CD4-positive, alpha-beta memory T cell (primary cell): ENCODE measurements around the gene NR2C2. TPM values are rescaled to one million over a fixed set of nuclear protein-coding genes. Genes with fewer than 3 reads are reported as not detected.

Source experiments
- CTCF ChIA-PET: fragments of 350-600 bp; sonication (Branson Sonifier 250); formaldehyde crosslinking; loops from one replicate; lab custom pipeline; 2021; ENCODE audit warnings: inconsistent platforms; ENCODE audit not compliant: partially characterized antibody; lab: Charles Lee
- POLR2A ChIA-PET: fragments of 350-600 bp; sonication (Branson Sonifier 250); formaldehyde crosslinking; loops from one replicate; lab custom pipeline; 2021; ENCODE audit not compliant: partially characterized antibody; lab: Charles Lee
- DNase-seq, 5 donors: peaks; one replicate each; pipeline versions ENCODE4 v3.0.0 to v3.0.0-alpha.2; 2020 to 2022; ENCODE audit warnings: mixed read lengths in 1 of 5
- H3K27ac ChIP-seq: one replicate; pipeline ENCODE4 v1.7.0; 2013; ENCODE audit warnings: low read depth, low read length
- H3K27me3 ChIP-seq: 2 replicates; pipeline ENCODE4 v1.7.0; 2013; ENCODE audit warnings: mild to moderate bottlenecking, low read length, moderate library complexity; ENCODE audit not compliant: insufficient read depth
- H3K36me3 ChIP-seq: 2 replicates; pipeline ENCODE4 v1.7.0; 2013; ENCODE audit warnings: mild to moderate bottlenecking, low read length, moderate library complexity; ENCODE audit not compliant: insufficient read depth
- H3K4me1 ChIP-seq: 2 replicates; pipeline ENCODE4 v1.7.0; 2013; ENCODE audit warnings: mild to moderate bottlenecking, low read length, moderate library complexity; ENCODE audit not compliant: insufficient read depth
- H3K4me3 ChIP-seq, 2 donors: one replicate each; pipeline ENCODE4 v1.7.0; 2013; ENCODE audit warnings: low read length in 2 of 2, mild to moderate bottlenecking in 1 of 2
- H3K9me3 ChIP-seq, 2 donors: one replicate each; pipeline ENCODE4 v1.7.0; 2013; ENCODE audit warnings: low read length in 2 of 2, control low read depth in 1 of 2; ENCODE audit not compliant: control insufficient read depth in 1 of 2
- H3K27ac Mint-ChIP-seq, 7 donors: one replicate each; pipeline ENCODE4 v1.8.0; 2020 to 2021; ENCODE audit warnings: mixed read lengths in 7 of 7, mild to moderate bottlenecking in 6 of 7, inconsistent platforms in 3 of 7, moderate library complexity in 3 of 7
- H3K27me3 Mint-ChIP-seq, 2 donors: one replicate each; pipeline ENCODE4 v1.8.0; 2020 to 2021; ENCODE audit warnings: mixed read lengths in 2 of 2
- H3K36me3 Mint-ChIP-seq, 2 donors: one replicate each; pipeline ENCODE4 v1.8.0; 2020 to 2021; ENCODE audit warnings: mixed read lengths in 2 of 2, inconsistent platforms in 1 of 2, mild to moderate bottlenecking in 1 of 2
- H3K4me1 Mint-ChIP-seq, 4 donors: one replicate each; pipeline ENCODE4 v1.8.0; 2020 to 2021; ENCODE audit warnings: mixed read lengths in 4 of 4, mild to moderate bottlenecking in 1 of 4
- H3K4me3 Mint-ChIP-seq, 8 donors: one replicate each; pipeline ENCODE4 v1.8.0; 2020 to 2021; ENCODE audit warnings: mixed read lengths in 8 of 8, mild to moderate bottlenecking in 7 of 8, moderate library complexity in 6 of 8, inconsistent platforms in 3 of 8
- H3K9me3 Mint-ChIP-seq, 8 donors: one replicate each; pipeline ENCODE4 v1.8.0; 2020 to 2021; ENCODE audit warnings: mixed read lengths in 8 of 8, mild to moderate bottlenecking in 5 of 8, inconsistent platforms in 3 of 8, moderate library complexity in 1 of 8
- intact Hi-C: fragments of 100-400 bp; cut with micrococcal nuclease; formaldehyde crosslinking; loops from one replicate; pipeline ENCODE4 v1.15.1; 2023
- polyA plus RNA-seq, 2 donors: library from polyadenylated mRNA; unstranded; fragments of 300-500 nt; fragmentation: Illumina TruSeq; gene quantifications; one replicate each; pipeline ENCODE4 v1.2.3, GENCODE V29; 2021
- total RNA-seq, 2 experiments: library from RNA; stranded (reverse); gene quantifications; one replicate each; pipeline ENCODE4 v1.2.3, GENCODE V29; 2021

Gene NR2C2
- total and polyA plus RNA-seq, 4 experiments from 2014 or later, result 5.5 to 103 (median 54.9) TPM

GRCh38 chr3:14921811-14922705 is 25.3 kb upstream of the NR2C2 start:
- POLR2A ChIA-PET, result interaction anchor here (0.6 to 1.6 kb wide), 3 partner anchors 37 to 271 kb away, joined by 3 to 7 read pairs (median 3); partner anchors contain the start of gene CCDC174
- Histone ChIP-seq H3K27ac (no peak overlapping the region), H3K36me3 (no peaks in the 10 kb centered on the region), H3K27me3 (no peaks in the 10 kb centered on the region), H3K4me1 (peaks cover 5% of the 10 kb centered on the region), H3K4me3 (no peak overlapping the region), H3K9me3 (no peaks in the 10 kb centered on the region)
- H3K4me3 Mint-ChIP-seq, result no peak overlapping the region
- no peaks in the 10 kb centered on the region for H3K36me3 Mint-ChIP-seq
- CTCF ChIA-PET, result interaction anchor here (0.7 to 4.9 kb wide), 50 partner anchors 7 to 1025 kb away, joined by 3 to 33 read pairs (median 4); no protein-coding TSS in a partner anchor
- peak overlapping the region in 1 of 7 donors; percentile 43 for H3K27ac Mint-ChIP-seq
- no peak for DNase-seq
- intact Hi-C loops, result loop anchor here (1.0 to 2.0 kb wide), 5 partner anchors 131 to 1025 kb away; no protein-coding TSS in a partner anchor
- peaks cover 0 to 4% (median 0%) of the 10 kb centered on the region in 4 donors for H3K4me1 Mint-ChIP-seq
- peaks cover 0 to 2% of the 10 kb centered on the region in 2 donors for H3K27me3 Mint-ChIP-seq
- H3K9me3 Mint-ChIP-seq, result no peaks in the 10 kb centered on the region

DNA sequence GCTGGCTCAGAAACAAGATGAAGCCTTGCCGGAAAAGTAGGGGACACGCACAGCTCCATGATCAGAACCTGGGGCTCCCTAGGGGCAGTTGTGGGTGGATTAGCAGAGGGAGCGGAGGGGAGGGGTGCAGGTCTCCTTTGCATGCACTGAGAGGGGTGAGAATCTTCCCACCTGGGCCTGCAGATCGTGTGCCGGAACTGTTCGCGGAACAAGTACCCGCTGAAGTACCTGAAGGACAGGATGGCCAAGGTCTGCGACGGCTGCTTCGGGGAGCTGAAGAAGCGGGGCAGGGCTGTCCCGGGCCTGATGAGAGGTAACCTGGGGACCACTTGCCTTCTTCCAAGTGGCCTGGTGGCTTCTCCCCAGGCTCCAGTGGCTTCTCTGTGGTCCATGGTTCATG is 24.5 kb upstream of the NR2C2 start:
- no peak overlapping the region for H3K27ac Mint-ChIP-seq
- Histone ChIP-seq H3K9me3 (no peaks in the 10 kb centered on the region), H3K4me1 (peaks cover 5% of the 10 kb centered on the region), H3K4me3 (no peak overlapping the region), H3K27ac (no peak overlapping the region), H3K27me3 (no peaks in the 10 kb centered on the region), H3K36me3 (no peaks in the 10 kb centered on the region)
- ChIA-PET CTCF (interaction anchor here (1.0 to 4.9 kb wide), 14 partner anchors 10 to 719 kb away, joined by 3 to 33 read pairs (median 4); no protein-coding TSS in a partner anchor), POLR2A (no interaction called here)
- H3K9me3 Mint-ChIP-seq, result no peaks in the 10 kb centered on the region
- no peaks in the 10 kb centered on the region for H3K27me3 Mint-ChIP-seq
- H3K36me3 Mint-ChIP-seq, result no peaks in the 10 kb centered on the region
- no peak overlapping the region for H3K4me3 Mint-ChIP-seq
- intact Hi-C loops, result no loop called here
- DNase-seq, result no peak
- H3K4me1 Mint-ChIP-seq, result peaks cover 0 to 4% (median 0%) of the 10 kb centered on the region in 4 donors

- no peaks in the 10 kb centered on the region for H3K9me3 Mint-ChIP-seq
- CTCF ChIA-PET, result interaction anchor here (1.0 to 4.9 kb wide), 13 partner anchors 9 to 720 kb away, joined by 3 to 33 read pairs (median 4); no protein-coding TSS in a partner anchor
- DNase-seq, result no peak
- intact Hi-C loops, result no loop called here
- no peaks in the 10 kb centered on the region for H3K27me3 Mint-ChIP-seq
- peaks cover 0 to 4% (median 0%) of the 10 kb centered on the region in 4 donors for H3K4me1 Mint-ChIP-seq
- Histone ChIP-seq H3K4me1 (peaks cover 5% of the 10 kb centered on the region), H3K27ac (no peak overlapping the region), H3K36me3 (no peaks in the 10 kb centered on the region), H3K9me3 (no peaks in the 10 kb centered on the region), H3K27me3 (no peaks in the 10 kb centered on the region), H3K4me3 (no peak overlapping the region)
- POLR2A ChIA-PET, result no interaction called here
- H3K4me3 Mint-ChIP-seq, result no peak overlapping the region
- no peaks in the 10 kb centered on the region for H3K36me3 Mint-ChIP-seq
- no peak overlapping the region for H3K27ac Mint-ChIP-seq
These were observed 23.9 kb upstream of the NR2C2 start for GRCh38 chr3:14923476-14923875.

- Mint-ChIP-seq H3K4me3 (no peak overlapping the region), H3K27me3 (no peaks in the 10 kb centered on the region), H3K36me3 (no peaks in the 10 kb centered on the region), H3K4me1 (peaks cover 0 to 4% (median 0%) of the 10 kb centered on the region in 4 donors), H3K9me3 (no peaks in the 10 kb centered on the region), H3K27ac (no peak overlapping the region)
- H3K27ac ChIP-seq, result no peak overlapping the region
- peak in 4 of 5 donors; percentile 34 to 41 (median 36) for DNase-seq
- peaks cover 3% of the 10 kb centered on the region for H3K4me1 ChIP-seq
- no peak overlapping the region for H3K4me3 ChIP-seq
- intact Hi-C loops, result loop anchor here (2.0 to 5.0 kb wide), 2 partner anchors 166 to 183 kb away; no protein-coding TSS in a partner anchor
- no peaks in the 10 kb centered on the region for H3K36me3 ChIP-seq
- CTCF ChIA-PET, result interaction anchor here (0.5 to 3.0 kb wide), 21 partner anchors 8 to 722 kb away, joined by 3 to 9 read pairs (median 4); no protein-coding TSS in a partner anchor
- H3K27me3 ChIP-seq, result no peaks in the 10 kb centered on the region
- no peaks in the 10 kb centered on the region for H3K9me3 ChIP-seq
- POLR2A ChIA-PET, result interaction anchor here (0.8 to 2.7 kb wide), 2 partner anchors 14 to 139 kb away, joined by 3 to 7 read pairs; partner anchors contain the start of gene MRPS25
These were observed 21.4 kb upstream of the NR2C2 start for GRCh38 chr3:14925729-14926591.

DNA sequence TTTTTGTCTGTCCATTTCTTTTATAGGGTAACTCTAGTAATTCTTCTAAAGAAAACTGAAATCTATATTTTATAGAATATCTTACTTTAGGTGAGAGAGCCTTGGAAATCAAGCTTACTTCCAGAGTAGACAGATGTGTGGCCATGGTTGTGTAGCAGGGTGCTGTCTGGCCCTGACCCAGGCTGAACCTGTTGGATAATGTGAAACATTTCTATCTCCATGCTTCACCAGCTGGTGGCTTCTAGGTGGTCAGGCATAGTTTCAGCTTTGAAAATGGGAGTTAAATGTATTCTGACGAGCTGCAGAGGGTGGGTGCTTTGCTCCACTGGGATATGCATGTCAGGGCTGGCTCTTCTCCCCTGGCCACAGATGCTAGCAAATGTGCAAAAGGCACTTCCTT is 20.8 kb upstream of the NR2C2 start:
- Mint-ChIP-seq H3K27me3 (no peaks in the 10 kb centered on the region), H3K9me3 (no peaks in the 10 kb centered on the region), H3K4me1 (no peaks in the 10 kb centered on the region), H3K4me3 (no peak overlapping the region), H3K36me3 (no peaks in the 10 kb centered on the region), H3K27ac (no peak overlapping the region)
- H3K9me3 ChIP-seq, result no peaks in the 10 kb centered on the region
- ChIA-PET POLR2A (interaction anchor here (0.8 to 2.7 kb wide), 2 partner anchors 13 to 138 kb away, joined by 3 to 7 read pairs; partner anchors contain the start of gene MRPS25), CTCF (interaction anchor here (0.7 to 3.0 kb wide), 20 partner anchors 9 to 723 kb away, joined by 3 to 9 read pairs (median 4); no protein-coding TSS in a partner anchor)
- no peak overlapping the region for H3K27ac ChIP-seq
- H3K27me3 ChIP-seq, result no peaks in the 10 kb centered on the region
- intact Hi-C loops, result loop anchor here (5.0 kb wide), 1 partner anchor 166 kb away; no protein-coding TSS in a partner anchor
- no peaks in the 10 kb centered on the region for H3K4me1 ChIP-seq
- no peaks in the 10 kb centered on the region for H3K36me3 ChIP-seq
- no peak overlapping the region for H3K4me3 ChIP-seq
- no peak for DNase-seq

DNA sequence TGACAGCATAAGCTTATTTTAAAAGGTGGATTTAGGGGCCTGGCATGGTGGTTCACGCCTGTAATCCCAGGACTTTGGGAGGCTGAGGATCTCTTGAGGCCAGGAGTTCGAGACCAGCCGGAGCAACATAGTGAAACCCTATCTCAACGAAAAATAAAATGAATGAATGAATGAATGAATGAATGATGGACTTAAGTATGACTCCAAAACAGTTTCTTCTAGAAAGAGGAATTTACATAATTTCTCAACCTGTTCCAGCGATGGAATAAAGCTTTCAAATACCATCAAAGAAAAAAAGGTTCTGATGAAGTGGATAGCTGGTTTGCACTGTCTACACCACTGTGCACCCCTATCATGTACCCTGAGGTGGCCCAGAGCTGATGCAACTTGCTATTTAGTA is 20.1 kb upstream of the NR2C2 start:
- ChIA-PET POLR2A (interaction anchor here (0.6 to 2.7 kb wide), 2 partner anchors 137 to 291 kb away, joined by 3 to 7 read pairs; partner anchors contain the start of gene MRPS25), CTCF (interaction anchor here (0.9 to 3.0 kb wide), 11 partner anchors 11 to 418 kb away, joined by 3 to 9 read pairs (median 5); no protein-coding TSS in a partner anchor)
- no peaks in the 10 kb centered on the region for H3K9me3 ChIP-seq
- no peaks in the 10 kb centered on the region for H3K36me3 Mint-ChIP-seq
- no peak overlapping the region for H3K27ac ChIP-seq
- no peak overlapping the region for H3K27ac Mint-ChIP-seq
- no peak overlapping the region for H3K4me3 ChIP-seq
- H3K4me3 Mint-ChIP-seq, result no peak overlapping the region
- no peaks in the 10 kb centered on the region for H3K36me3 ChIP-seq
- DNase-seq, result no peak
- H3K27me3 ChIP-seq, result no peaks in the 10 kb centered on the region
- H3K4me1 ChIP-seq, result no peaks in the 10 kb centered on the region
- intact Hi-C loops, result loop anchor here (5.0 kb wide), 1 partner anchor 165 kb away; no protein-coding TSS in a partner anchor
- H3K27me3 Mint-ChIP-seq, result no peaks in the 10 kb centered on the region
- H3K9me3 Mint-ChIP-seq, result no peaks in the 10 kb centered on the region
- H3K4me1 Mint-ChIP-seq, result no peaks in the 10 kb centered on the region
